RWPE1 (cell line): ENCODE results near the gene ST13.

Experiments
- CTCF ChIA-PET: fragments of 350-600 bp; sonication (Branson Sonifier 250); formaldehyde crosslinking; extraction: SDS; loops from one replicate; lab custom pipeline; 2021; lab: Yijun Ruan, JAX
- POLR2A ChIA-PET: fragments of 400-600 bp; formaldehyde crosslinking; extraction: SDS; loops from one replicate; lab custom pipeline; 2020; ENCODE audit warnings: antibody characterized with exemption; ENCODE audit not compliant: low non-redundant PET; lab: Yijun Ruan, JAX
- DNase-seq: peaks from one replicate; pipeline ENCODE4 v3.0.0; 2012; ENCODE audit warnings: low spot score
- H3K27ac ChIP-seq: fragments of 450-650 bp; 2 replicates; pipeline ENCODE4 v1.5.1; 2017
- CTCF ChIP-seq: fragments of 450-650 bp; conservative IDR thresholded peaks from 2 replicates; pipeline ENCODE4 v1.5.1; 2017; ENCODE audit warnings: low read depth, mild to moderate bottlenecking

The ST13 gene

GRCh38 chr22:40823426-40823825 is 33.0 kb downstream of the ST13 start:
- H3K27ac ChIP-seq: no peak overlapping the region
- CTCF ChIA-PET: no interaction called here
- no peak for DNase-seq
- POLR2A ChIA-PET: no interaction called here
- TF ChIP-seq CTCF: no peak

DNA sequence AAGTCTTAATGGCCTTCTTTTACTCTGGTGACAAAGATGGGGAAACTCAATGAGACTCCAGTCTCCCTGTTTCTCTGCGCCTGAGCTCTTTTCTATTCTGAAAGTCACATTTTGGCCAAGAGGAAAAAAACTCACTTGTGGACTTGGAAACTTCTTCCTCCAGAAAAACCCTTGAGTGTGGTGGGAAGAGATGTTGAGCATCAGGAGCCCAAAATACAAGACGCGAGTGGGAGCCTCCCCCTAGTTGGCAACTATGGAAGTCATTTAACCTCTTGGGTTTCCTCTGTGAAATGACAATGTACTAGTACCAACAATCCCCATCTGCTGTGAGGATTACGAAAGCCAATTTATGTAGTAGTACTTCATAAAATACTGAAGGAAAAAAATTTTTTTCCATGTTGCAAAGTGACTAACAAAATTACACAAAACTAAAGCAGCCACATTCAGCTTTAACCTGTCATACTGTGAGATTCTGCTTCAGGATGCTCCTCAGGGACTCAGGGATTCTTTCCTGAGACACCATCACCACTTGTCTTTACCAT is 36.8 kb downstream of the ST13 start:
- POLR2A ChIA-PET: interaction anchor here (0.6 kb wide), 1 partner anchor 324 kb away, joined by 12 read pairs; no protein-coding TSS in a partner anchor
- CTCF ChIA-PET: interaction anchor here (0.6 kb wide), 1 partner anchor 103 kb away, joined by 3 read pairs; no protein-coding TSS in a partner anchor
- peak overlapping the region; percentile 80 for H3K27ac ChIP-seq
- no peak for TF ChIP-seq CTCF
- DNase-seq: no peak

DNA sequence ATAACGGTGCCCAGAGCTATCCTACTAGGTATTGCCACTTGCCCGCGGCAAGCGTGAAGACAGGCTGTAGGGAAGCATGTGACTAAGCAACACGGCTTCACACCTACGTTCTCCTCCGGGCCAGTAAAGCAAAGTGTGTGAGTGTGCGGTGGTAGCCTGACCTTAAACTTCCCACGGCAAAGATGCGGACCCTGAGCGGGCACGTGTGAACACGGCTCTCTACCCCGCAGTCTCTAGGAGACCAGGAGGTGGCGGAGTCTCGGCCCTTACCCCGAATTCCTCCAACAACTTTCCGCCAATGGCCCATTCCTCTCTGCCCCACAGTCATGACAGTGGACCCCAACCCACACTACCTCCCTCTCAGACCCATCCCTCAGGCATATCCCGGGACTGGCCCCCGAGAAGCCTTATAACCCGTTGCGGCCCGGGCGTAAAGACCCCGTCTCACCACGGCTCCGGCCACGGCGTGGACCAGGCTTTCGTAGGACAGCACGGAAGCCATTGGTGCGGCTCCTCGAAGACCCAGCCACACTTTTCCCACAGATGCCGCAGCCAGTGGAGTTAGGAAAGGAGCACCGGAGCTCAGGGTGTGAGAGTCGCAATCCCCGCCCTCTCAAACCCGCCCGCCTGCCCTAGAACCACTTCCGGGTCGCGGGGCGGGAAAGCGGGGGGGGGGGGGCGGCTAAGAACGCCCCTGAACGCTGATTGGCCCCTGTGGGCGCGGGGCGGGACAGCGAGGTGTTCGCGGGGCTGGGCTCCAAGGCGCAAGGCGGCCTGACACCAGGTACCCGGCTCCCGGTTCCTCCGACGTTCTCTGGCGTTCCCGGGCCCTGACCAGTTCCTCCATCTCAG is 37.5 kb downstream of the ST13 start, which contains the start of gene SLC25A17:
SLC25A17 (minus strand) TSS at position 600 of the 852 bp plus-strand sequence; CDS start at position 502, 98 bp downstream.
- peak; percentile 95 for DNase-seq
- TF ChIP-seq CTCF: peak; percentile 50
- ChIA-PET CTCF (interaction anchor here (0.5 to 0.6 kb wide), 4 partner anchors 9 to 191 kb away, joined by 3 to 4 read pairs (median 4); no protein-coding TSS in a partner anchor), POLR2A (interaction anchor here (0.6 kb wide), 1 partner anchor 324 kb away, joined by 12 read pairs; no protein-coding TSS in a partner anchor)
- peak within 1 kb of the TSS; percentile 80 for H3K27ac ChIP-seq

- no peak for TF ChIP-seq CTCF
- CTCF ChIA-PET: interaction anchor here (0.5 to 0.7 kb wide), 4 partner anchors 8 to 191 kb away, joined by 3 to 4 read pairs (median 4); no protein-coding TSS in a partner anchor
- H3K27ac ChIP-seq: peak overlapping the region; percentile 80
- no peak for DNase-seq
- POLR2A ChIA-PET: no interaction called here
Measured at GRCh38 chr22:40818192-40818746, 38.2 kb downstream of the ST13 start.

- no peak overlapping the region for H3K27ac ChIP-seq
- DNase-seq: no peak
- CTCF ChIA-PET: interaction anchor here (0.7 kb wide), 1 partner anchor 11 kb away, joined by 4 read pairs; no protein-coding TSS in a partner anchor
- no peak for TF ChIP-seq CTCF
- POLR2A ChIA-PET: no interaction called here
Measured at GRCh38 chr22:40817737-40818136, 38.7 kb downstream of the ST13 start.

DNA sequence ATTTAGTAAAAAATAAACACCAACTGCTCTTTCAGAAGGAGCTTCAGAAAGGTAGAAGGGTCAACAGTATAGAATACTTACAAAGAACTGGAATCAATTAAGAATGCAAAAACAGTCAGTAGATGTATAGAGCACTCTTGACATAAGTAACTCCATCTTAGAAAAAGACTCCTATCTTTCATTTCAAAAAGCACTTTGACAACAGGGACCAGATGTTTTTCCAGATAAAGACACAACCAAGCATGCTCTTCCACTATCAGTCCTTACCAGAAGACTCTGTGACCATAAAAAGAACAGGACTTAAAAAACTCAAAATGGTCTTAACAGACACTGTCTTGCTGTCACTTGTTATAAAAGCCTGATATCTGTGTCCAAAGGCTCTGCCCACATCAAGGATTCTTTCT is 42.5 kb downstream of the ST13 start:
- POLR2A ChIA-PET: no interaction called here
- CTCF ChIA-PET: no interaction called here
- TF ChIP-seq CTCF: no peak
- no peak overlapping the region for H3K27ac ChIP-seq
- no peak for DNase-seq
